Peyer's patch (tissue), 4 donors: Measurements from ENCODE around the gene C1orf116.

Experiments
- POLR2A ChIP-seq, 2 donors: fragments of 450-650 bp; IDR thresholded peaks; one replicate each; pipeline ENCODE4 v1.5.1; 2017; ENCODE audit warnings: antibody characterized with exemption in 2 of 2, mild to moderate bottlenecking in 2 of 2, moderate library complexity in 2 of 2
- TF ChIP-seq, protein P1 (sequence below), 6 experiments: fragments of 450-650 bp in 4 of 6; fragments of 200-600 bp in 2 of 6; sonication (generic) in 1 of 6; IDR thresholded peaks; one replicate each; pipeline ENCODE4 v1.5.1; 2017 to 2019; ENCODE audit warnings: antibody characterized with exemption in 6 of 6, mild to moderate bottlenecking in 3 of 6, moderate library complexity in 1 of 6

DNA sequence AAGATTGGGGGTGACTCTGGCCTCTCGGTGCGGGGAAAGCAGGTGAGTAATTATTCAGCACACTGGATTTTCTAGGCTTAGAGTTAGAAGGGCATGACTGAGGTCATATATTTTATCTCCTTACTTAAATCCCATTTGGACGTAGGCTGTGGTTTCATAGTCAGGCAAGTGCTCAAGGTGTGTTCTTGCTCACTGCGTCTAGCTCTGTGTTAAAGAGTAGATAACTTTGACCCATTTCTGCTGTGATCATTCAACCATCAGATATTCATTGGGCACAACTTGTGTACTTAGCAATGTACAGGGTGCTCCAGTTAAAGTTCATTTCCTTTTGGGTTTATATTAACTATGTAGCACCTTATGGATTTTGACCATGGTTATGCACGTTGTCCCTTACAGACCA lies 35.1 kb upstream of the C1orf116 start:
- TF ChIP-seq, protein P1, sequence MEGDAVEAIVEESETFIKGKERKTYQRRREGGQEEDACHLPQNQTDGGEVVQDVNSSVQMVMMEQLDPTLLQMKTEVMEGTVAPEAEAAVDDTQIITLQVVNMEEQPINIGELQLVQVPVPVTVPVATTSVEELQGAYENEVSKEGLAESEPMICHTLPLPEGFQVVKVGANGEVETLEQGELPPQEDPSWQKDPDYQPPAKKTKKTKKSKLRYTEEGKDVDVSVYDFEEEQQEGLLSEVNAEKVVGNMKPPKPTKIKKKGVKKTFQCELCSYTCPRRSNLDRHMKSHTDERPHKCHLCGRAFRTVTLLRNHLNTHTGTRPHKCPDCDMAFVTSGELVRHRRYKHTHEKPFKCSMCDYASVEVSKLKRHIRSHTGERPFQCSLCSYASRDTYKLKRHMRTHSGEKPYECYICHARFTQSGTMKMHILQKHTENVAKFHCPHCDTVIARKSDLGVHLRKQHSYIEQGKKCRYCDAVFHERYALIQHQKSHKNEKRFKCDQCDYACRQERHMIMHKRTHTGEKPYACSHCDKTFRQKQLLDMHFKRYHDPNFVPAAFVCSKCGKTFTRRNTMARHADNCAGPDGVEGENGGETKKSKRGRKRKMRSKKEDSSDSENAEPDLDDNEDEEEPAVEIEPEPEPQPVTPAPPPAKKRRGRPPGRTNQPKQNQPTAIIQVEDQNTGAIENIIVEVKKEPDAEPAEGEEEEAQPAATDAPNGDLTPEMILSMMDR (IDR thresholded peaks at IDR 0.05): no peak
- TF ChIP-seq POLR2A (IDR thresholded peaks at IDR 0.05): peak in 1 of 2 donors; percentile 87
